ENCODE measurements around the gene RBM12.
"Not testable (repeated sequence)": the region's sequence is repeated elsewhere in the genome, so short reads cannot be mapped to it uniquely, and the experiment has no call there.

RBM12 gene

DNA sequence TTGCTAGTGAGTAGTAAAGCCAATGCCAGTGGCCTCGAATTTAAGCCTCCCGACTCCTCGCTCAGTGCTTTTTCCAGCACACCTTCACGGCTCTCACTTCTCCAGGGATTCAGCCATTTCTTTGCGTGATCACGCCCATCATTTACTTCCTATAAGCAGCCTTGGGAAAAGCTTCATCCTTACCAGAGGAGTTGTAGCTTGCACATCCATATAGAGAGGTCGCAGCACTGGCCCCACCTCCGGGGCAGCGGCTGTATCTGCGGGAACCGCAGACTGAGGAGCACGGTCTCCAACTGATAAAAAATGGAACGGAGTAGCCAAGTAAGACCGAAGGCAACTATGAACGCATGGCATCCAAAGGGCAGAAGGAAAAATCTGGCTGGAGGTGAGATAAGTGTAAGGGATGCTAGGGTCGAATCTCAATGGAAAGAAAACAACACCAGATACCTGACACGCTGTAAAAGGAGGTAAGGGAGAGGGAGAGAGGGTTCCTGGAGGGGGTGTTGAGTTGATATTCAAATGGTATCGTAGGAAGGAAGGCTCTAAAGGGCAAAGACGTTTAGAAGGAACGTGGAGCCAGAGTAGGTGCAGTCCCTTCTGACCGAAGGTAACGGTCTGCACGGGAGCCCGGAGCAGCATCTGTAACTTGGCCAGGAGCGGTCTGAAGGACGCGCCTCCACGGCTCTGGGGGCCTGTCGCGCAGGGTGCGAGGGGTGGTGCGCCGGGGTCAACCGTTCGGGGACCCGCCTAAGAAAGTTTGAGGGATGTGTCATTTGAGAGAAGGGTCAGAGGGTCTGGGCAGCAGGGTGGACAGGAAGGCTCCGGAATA is 33.8 kb upstream of the RBM12 start:
- no peak for DNase-seq

DNA sequence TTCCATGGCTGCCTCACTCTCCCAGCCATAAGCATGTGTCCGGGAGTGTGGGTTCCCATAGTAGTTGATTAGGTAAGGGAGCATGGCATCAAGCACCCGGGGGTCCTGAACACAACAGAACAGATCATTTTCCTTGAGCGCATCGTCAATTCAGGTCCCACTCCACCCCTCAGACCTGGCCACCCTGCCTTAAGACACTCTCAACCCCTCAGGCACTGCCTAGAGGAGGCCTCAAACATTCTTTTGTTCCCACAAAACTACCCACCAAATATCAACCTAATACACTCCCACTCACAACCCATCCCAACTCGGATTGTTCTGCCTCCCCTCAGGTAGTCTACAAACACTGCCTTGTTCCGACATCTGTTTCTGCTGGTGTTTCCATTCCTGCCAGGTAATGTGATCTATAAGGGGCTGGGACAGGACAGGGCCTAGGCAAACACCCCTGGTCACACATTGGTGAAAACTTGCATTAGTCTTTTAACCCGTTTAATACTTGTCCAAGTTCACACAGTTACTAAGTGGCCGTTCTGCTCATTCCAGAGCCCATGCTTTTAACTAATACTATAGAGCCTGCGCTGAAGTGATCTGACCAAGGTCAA is 33.1 kb upstream of the RBM12 start:
- no peak for DNase-seq

- no peak for DNase-seq
Measured at GRCh38 chr20:35695978-35696377, 31.3 kb upstream of the RBM12 start.

DNA sequence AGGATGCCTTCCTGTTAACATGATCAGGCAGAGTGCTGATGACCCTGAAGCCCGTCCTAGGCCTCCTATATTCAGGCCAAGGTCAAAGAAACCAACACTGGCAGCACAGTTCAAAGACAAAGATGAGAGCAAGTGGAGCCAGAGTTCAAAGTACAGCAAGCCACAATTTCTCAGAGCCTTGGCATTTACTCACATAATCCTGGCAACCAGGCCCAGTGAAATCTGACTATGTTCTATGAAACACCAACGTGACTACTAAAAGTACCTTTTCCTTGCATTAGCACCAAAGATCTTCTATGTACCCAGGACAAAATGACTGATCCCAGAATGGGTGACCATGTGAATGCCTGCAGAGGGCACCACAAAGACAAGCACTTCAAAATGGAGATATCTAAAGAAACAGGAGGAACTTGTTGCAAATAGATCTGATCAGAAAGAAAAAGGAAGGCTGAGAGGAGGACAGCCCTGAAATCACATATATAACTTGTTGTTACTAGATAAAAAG is 30.6 kb upstream of the RBM12 start:
- DNase-seq, result no peak

DNA sequence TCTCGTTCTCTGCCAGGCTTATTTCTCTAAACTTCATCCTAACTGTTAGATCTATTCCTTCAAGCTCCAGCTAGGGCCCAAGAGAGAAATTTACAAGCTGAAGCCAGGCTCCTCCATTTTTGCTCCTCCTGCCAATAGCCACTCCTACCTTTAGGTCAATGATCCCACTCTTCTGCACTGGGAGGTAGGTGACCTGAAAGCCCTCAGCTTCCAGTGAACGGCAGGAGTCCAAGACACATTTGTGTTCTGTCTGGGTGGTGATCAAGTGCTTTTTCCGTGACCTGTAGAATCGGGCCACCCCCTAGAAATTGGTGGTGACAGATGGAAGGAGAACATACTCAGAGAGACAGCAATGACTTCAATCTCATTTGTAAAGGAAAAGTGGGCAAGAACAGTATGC is 25.6 kb upstream of the RBM12 start:
- DNase-seq, result no peak

DNA sequence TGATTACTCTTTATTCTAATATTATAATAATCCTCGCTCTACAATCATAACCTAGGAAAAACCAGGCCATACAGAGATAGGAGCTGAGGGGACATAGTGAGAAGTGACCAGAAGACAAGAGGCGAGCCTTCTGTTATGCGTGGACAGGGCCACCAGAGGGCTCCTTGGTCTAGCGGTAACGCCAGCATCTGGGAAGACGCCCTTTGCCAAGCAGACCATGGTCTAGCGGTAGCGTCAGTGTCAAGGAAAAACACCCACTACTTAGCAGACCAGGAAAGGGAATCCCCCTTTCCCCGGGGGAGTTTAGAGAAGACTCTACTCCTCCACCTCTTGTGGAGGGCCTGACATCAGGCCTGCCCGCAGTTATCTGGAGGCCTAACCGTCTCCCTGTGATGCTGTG is 22.2 kb upstream of the RBM12 start:
- DNase-seq, result not testable (repeated sequence)

DNA sequence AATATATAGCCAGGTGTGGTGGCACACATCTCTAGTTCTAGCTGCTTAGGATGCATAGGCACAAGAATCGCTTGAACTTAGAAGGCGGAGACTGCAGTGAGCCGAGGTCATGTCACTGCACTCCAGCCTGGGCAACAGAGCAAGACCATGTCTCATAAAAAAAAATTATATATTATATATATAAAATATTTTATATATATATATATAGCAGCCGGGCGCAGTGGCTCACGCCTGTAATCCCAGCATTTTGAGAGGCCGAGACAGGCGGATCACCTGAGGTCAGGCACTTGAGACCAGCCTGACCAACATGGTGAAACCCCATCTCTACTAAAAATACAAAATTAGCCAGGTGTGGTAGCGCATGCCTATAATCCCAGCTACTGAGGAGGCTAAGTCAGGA is 20.7 kb upstream of the RBM12 start:
- DNase-seq, result not testable (repeated sequence)

- no peak for DNase-seq
Measured at GRCh38 chr20:35681960-35682359, 17.3 kb upstream of the RBM12 start.

GRCh38 chr20:35680452-35681183 is 15.9 kb upstream of the RBM12 start:
- DNase-seq, result no peak

DNA sequence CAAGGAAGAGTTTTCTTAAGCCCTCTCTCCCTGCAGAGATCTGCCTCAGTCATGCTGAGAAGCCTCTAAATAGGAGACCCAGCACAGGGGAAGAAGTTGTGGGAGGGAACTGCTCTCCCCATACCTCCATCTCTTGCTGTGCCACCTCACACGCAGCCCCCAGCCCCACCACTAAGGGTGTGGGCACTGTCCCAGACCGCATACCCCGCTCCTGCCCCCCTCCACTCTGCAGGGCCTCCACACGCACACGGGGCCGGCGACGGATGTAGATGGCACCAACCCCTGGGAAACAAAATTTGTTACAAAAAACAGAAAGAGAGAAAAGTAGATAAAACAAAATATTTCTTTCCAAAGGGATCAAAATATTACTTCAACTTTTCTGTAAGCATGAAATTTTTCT is 10.2 kb upstream of the RBM12 start:
- DNase-seq, result no peak

DNA sequence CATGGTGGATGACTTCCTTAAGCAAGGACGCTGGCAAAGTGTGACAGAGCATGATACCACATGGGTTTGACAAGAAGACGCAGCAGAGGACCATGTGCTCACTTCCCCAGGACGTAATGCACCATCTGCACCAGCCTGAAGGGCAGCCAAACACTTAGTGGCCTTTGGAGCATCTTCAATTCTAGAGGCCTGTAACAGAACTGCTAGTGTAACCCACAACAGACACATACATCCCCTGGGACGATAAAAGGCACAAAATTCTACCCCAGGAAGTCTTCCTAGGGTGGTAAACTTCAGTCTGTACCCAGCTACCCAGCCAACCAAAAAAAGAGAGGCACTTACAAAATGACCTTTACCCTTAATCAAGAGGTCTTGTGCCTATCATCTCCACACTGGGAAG is 9.2 kb upstream of the RBM12 start:
- no peak for DNase-seq

GRCh38 chr20:35669681-35670080 is 5.0 kb upstream of the RBM12 start:
- DNase-seq, result no peak

DNA sequence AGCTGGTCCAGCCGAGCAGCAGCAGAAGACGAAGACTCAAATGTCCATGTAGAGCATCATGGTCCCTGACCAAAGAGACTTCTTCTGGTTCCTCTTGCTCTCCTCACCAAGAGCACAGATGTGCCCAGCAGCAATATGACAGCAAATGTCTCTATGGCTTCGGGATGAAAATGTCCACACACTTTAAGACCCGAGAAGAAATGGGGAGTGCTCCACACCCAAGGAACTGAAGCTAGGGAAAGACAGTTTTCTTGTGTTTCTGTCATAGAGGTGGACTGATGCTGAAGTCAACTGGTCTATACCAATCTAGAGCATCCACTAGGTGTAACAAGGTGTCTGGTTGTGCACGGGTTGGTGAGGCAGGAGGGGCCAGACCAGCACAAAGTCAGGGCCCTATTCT is 4.5 kb upstream of the RBM12 start:
- no peak for DNase-seq

DNA sequence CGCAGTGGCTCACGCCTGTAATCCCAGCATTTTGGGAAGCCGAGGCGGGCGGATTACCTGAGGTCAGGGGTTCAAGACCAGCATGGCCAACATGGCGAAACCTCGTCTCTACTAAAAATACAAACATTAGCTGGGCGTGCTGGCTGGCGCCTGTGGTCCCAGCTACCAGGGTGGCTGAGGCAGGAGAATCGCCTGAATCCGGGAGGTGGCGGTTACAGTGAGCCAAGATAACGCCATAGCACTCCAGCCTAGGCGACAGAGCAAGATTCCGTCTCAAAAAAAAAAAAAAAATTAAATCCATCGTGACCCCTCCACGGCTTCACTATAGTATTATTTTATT is 1.2 kb upstream of the RBM12 start:
- no peak for DNase-seq

DNA sequence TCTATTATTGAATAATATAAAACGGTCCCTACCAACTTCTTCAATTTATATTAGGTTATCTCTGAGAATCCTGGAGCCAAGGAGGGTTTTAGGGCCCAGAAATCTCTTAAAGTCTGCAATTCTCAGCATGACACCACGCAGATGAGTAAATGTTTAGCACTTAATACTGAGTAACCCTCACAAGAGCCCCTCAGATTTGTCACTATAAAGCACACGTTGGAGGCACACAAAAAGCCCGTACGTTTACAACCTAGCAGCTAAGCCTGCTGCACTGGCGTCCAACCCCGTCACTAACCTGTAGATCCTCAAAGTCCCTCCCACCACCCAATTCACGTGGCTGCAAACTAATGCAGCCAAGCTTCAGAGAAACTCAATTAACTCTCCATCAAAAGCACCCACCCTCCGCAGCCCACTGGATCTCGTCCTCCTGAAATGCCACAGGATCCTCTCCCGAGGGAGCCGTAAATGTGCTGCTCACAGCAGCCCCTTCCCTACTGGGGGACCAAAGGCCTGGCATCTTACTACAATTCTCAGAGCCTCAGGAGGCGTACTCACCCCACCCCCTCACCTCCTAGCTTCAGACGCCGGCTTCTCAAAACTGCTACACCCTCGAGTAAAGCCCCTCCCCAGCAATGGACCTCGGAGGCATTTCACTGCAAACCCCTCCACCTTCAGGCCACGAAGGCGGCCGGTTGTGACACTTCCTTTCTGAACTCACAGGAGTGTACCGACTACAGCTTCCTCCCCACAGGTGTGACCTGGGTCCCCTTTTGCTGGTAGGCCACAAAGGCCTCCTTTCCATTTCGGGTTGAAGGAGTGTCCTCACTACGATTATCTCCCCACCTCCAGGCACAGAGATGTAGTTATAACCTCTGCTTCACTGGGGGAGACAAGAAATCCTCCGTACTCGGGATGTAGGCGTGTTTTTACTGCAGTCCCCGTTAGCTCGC is 909 bp downstream of the RBM12 start:
- no peak for DNase-seq

GRCh38 chr20:35662551-35662950 is 2.1 kb downstream of the RBM12 start:
- no peak for DNase-seq

- DNase-seq, result no peak
Measured at GRCh38 chr20:35661908-35662307, 2.8 kb downstream of the RBM12 start.

DNA sequence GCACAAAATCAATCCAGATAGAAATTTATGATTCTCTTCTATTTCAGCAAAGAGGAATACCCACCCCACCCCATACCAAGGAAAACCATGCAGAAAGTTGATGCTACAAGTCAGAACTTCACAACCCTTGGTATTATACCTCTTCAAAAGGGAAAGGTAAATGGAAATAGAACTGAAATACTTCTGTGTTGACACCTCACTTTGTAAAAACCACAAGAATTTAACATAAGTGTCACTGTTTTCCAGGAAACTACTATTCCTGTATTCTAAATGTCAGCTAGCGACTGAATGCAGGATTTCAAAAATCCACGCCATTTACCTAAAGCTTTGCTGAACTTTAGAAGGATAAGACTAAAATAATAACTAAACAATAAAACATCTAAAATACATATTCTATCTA is 3.6 kb downstream of the RBM12 start:
- peak; percentile 37 for DNase-seq

GRCh38 chr20:35660122-35660937 is 4.4 kb downstream of the RBM12 start:
- DNase-seq, result no peak

GRCh38 chr20:35657271-35657670 is 7.4 kb downstream of the RBM12 start:
- DNase-seq, result no peak

- DNase-seq, result no peak
Measured at GRCh38 chr20:35654415-35654814, 10.3 kb downstream of the RBM12 start.

DNA sequence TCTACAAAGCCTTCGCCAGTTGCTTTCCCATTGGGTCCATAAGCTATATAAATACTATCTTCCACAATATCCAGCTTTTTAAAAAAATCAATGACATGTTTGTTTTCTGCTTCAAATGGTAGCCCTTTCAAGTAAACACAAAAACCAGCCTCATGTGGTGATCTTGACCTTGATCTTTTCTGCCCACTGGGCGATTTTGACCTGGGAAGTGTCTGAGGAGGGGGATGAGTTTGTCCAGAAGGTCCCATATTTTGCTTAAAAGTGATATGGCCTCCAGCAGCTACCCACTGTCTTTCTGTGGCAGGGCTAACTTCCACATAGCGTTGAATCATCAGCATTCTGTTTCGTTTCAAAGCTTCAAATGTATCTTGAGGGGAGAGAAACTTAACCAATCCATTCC is 10.8 kb downstream of the RBM12 start:
- no peak for DNase-seq

All from kidney glomerular epithelial cell (primary cell).